IPS DF 19.7 (cell line): Measurements from ENCODE around the gene NFATC3.
A peak's percentile ranks its signal among the peaks of the same experiment; 100 is the strongest.

Experiments
- DNase-seq: peaks from one replicate; pipeline ENCODE4 v3.0.0-alpha.2; 2013; ENCODE audit warnings: low read depth, low spot score

The NFATC3 gene

GRCh38 chr16:68229431-68230175 lies 144.4 kb downstream of the NFATC3 start:
- no peak for DNase-seq

- DNase-seq = no peak
These were observed 145.0 kb downstream of the NFATC3 start for GRCh38 chr16:68230176-68230571.

GRCh38 chr16:68230956-68231355 lies 145.8 kb downstream of the NFATC3 start:
- no peak for DNase-seq

- DNase-seq = no peak
These were observed 146.4 kb downstream of the NFATC3 start for GRCh38 chr16:68231384-68232136.

- DNase-seq = no peak
These were observed 147.2 kb downstream of the NFATC3 start for GRCh38 chr16:68232335-68232734.

- DNase-seq = no peak
These were observed 148.1 kb downstream of the NFATC3 start for GRCh38 chr16:68233085-68233834.

- no peak for DNase-seq
These were observed 148.6 kb downstream of the NFATC3 start for GRCh38 chr16:68233835-68234187.

GRCh38 chr16:68234188-68235107 lies 149.3 kb downstream of the NFATC3 start:
- no peak for DNase-seq

GRCh38 chr16:68235108-68235886 lies 150.1 kb downstream of the NFATC3 start:
- no peak for DNase-seq

GRCh38 chr16:68235887-68236136 lies 150.6 kb downstream of the NFATC3 start, which contains the start of gene ESRP2:
Gene ESRP2, minus strand, starts transcription at chr16:68236127. Its CDS starts 82 bp downstream, at chr16:68236045.
- DNase-seq = no peak

GRCh38 chr16:68236137-68236825 lies 151.1 kb downstream of the NFATC3 start:
- DNase-seq = no peak

- DNase-seq = no peak
These were observed 151.7 kb downstream of the NFATC3 start for GRCh38 chr16:68236826-68237242.

- peak; percentile 89 for DNase-seq
These were observed 152.3 kb downstream of the NFATC3 start for GRCh38 chr16:68237243-68238028.

- DNase-seq = no peak
These were observed 152.8 kb downstream of the NFATC3 start for GRCh38 chr16:68238029-68238345.

- DNase-seq = no peak
These were observed 156.9 kb downstream of the NFATC3 start for GRCh38 chr16:68242085-68242484.

GRCh38 chr16:68242926-68243858 lies 158.0 kb downstream of the NFATC3 start:
- DNase-seq = no peak

- DNase-seq = no peak
These were observed 159.3 kb downstream of the NFATC3 start for GRCh38 chr16:68244481-68244902.
